ENCODE results near the gene CHST13. TPM values are rescaled to one million over a fixed set of nuclear protein-coding genes. Genes with fewer than 3 reads are reported as not detected.

The CHST13 gene
- total RNA-seq, 4 donors from 2014 or later, result 0.19 to 0.69 (median 0.37) TPM

DNA sequence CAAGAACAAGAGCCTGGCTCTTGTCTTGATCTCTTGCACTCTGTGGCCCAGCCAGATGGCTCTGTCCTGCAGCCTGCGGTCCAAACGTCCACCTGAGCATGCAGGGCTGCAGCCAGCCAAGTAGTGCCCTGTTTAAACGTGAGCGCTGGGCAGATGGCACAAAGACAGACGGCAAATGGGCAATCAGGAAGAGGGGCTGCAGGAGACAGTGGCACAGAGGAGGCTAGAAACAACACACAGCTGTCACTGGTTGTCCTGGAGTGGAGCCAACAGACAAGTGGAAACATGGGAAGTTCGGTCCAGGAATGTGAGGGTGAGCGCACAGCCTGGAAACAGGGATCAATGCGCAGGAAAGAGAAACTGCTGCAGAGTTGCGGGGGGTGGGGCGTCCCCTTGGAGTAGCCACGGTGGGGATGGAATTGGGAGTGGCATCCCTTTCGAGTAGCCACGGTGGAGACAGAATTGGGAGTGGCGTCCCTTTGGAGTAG, 37.6 kb upstream of the CHST13 start:
- TF ChIP-seq POLR2AphosphoS5 (IDR thresholded peaks at IDR 0.05), result no peak
- TF ChIP-seq, protein P1, sequence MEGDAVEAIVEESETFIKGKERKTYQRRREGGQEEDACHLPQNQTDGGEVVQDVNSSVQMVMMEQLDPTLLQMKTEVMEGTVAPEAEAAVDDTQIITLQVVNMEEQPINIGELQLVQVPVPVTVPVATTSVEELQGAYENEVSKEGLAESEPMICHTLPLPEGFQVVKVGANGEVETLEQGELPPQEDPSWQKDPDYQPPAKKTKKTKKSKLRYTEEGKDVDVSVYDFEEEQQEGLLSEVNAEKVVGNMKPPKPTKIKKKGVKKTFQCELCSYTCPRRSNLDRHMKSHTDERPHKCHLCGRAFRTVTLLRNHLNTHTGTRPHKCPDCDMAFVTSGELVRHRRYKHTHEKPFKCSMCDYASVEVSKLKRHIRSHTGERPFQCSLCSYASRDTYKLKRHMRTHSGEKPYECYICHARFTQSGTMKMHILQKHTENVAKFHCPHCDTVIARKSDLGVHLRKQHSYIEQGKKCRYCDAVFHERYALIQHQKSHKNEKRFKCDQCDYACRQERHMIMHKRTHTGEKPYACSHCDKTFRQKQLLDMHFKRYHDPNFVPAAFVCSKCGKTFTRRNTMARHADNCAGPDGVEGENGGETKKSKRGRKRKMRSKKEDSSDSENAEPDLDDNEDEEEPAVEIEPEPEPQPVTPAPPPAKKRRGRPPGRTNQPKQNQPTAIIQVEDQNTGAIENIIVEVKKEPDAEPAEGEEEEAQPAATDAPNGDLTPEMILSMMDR (IDR thresholded peaks at IDR 0.05), result no peak
- no peak for TF ChIP-seq EP300 (IDR thresholded peaks at IDR 0.05)
- TF ChIP-seq POLR2A (IDR thresholded peaks at IDR 0.05; ENCODE audit: low read depth), result no peak
- H3K27ac ChIP-seq (replicated peaks in 1 of 4), result no peak overlapping the region
- no peaks in the 10 kb centered on the region for H3K9me3 ChIP-seq
- intact Hi-C loops (cut with DNase I), result no loop called here
- H3K36me3 ChIP-seq, result no peaks in the 10 kb centered on the region
- peaks cover 0 to 11% (median 8%) of the 10 kb centered on the region in 4 donors for H3K4me1 ChIP-seq
- WGBS, result 81% methylated on average over 14 of the region's 14 CpGs
- no peak for DNase-seq (ENCODE audit: extremely low spot score)
- no peak overlapping the region for H3K4me3 ChIP-seq
- H3K27me3 ChIP-seq, result peaks cover 0 to 16% (median 0%) of the 10 kb centered on the region in 4 donors

DNA sequence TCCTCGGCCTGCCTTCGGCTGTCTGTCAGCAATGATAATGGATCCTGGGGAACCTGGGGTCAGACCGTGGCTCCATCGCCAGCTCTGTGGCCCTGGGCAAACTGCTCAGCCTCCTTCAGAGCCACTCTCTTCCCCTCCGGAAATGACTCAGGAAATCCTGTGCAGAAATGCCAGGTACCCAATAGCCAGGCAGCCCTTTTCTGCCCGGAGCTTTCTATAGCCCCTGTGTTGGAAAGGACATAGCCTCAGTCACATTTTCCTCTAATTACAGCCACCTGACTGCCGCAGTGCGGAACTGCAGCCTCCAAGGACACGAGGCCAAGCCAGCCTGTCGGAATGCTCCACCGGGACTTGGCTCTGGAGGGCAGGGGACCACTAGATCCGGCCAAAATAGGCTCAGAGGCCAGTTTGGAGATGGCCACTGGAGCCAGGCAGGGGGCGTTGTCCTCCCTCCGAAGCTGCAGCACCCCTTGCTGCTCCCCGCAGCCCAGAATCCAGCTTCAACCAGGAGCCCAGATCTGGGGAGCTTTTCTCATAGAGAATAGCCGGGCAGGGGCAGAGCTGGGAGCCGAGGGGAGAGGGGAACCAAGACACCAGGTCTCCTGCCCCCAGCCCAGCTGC, 36.7 kb upstream of the CHST13 start:
- Histone ChIP-seq H3K36me3 (no peaks in the 10 kb centered on the region), H3K27ac (replicated peaks in 1 of 4) (no peak overlapping the region), H3K9me3 (no peaks in the 10 kb centered on the region), H3K4me3 (no peak overlapping the region), H3K27me3 (peaks cover 0 to 16% (median 0%) of the 10 kb centered on the region in 4 donors), H3K4me1 (peaks cover 0 to 10% (median 7%) of the 10 kb centered on the region in 4 donors)
- intact Hi-C loops (cut with DNase I), result no loop called here
- no peak for DNase-seq (ENCODE audit: extremely low spot score)
- WGBS, result 63% methylated on average over 8 of the region's 17 CpGs
- TF ChIP-seq EP300 (IDR thresholded peaks at IDR 0.05) (no peak), POLR2AphosphoS5 (IDR thresholded peaks at IDR 0.05) (peak in 1 of 2 donors; percentile 28), POLR2A (IDR thresholded peaks at IDR 0.05; ENCODE audit: low read depth) (no peak)
- TF ChIP-seq, protein P1 (IDR thresholded peaks at IDR 0.05), result peak in 1 of 3 experiments; percentile 25

DNA sequence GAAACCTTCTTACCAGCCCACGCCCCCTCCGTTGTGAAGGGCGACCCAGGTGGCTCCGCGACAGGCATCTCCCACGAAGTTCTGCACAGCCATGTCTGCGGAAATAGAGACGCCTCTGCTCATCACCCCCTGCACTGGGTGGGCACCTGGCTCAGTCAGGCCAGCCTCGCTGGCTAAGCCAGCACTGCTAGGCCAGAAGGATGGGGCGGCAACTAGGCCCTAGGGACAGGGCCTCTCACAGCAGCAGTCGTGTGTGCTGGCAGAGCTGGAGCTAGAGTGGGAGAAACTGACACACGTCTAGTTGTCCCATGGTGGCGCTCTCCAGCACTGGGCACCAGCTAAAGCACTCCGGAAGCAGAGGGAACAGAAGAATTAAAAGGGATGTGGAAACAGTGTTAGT, 35.8 kb upstream of the CHST13 start:
- Histone ChIP-seq H3K4me1 (peaks cover 0 to 10% (median 7%) of the 10 kb centered on the region in 4 donors), H3K27ac (replicated peaks in 1 of 4) (no peak overlapping the region), H3K9me3 (no peaks in the 10 kb centered on the region), H3K27me3 (peaks cover 0 to 16% (median 0%) of the 10 kb centered on the region in 4 donors), H3K36me3 (no peaks in the 10 kb centered on the region), H3K4me3 (no peak overlapping the region)
- 87% methylated on average over 14 of the region's 14 CpGs for WGBS
- TF ChIP-seq EP300 (IDR thresholded peaks at IDR 0.05) (no peak), POLR2A (IDR thresholded peaks at IDR 0.05; ENCODE audit: low read depth) (no peak), POLR2AphosphoS5 (IDR thresholded peaks at IDR 0.05) (no peak)
- TF ChIP-seq, protein P1 (IDR thresholded peaks at IDR 0.05), result no peak
- intact Hi-C loops (cut with DNase I), result no loop called here
- no peak for DNase-seq (ENCODE audit: extremely low spot score)

DNA sequence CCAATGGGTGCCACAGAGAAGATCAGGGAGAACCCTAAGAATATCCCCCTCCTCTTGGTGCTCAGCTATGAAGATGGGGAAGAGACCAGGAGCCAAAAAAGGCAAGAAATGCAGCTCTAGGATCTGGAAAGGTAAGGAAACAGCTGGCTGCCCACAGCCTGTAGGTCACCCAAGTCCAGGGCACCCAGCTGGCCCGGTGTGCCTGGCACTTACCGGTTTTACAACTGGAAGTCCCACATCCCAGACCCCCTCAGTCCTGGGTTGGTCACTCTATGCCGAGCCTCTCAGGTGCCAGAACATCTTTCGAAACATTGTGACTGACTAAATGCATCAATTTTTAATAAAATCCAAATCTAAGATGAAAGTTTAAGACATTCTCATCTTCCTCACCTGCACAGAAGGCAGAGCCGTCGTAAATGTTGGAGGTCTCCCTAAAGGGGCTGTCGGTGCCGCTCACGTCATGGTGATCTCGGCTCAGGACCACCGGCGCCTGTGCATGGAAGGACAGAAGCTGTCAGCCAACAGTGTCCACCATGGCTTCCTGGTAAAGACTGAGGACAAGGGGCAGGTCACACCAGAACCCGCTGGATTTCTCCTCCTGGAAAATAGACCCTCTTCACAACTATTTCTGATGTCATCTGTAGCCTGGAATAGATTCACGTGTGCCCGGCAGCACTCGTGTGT, 34.9 kb upstream of the CHST13 start:
- Histone ChIP-seq H3K4me3 (no peak overlapping the region), H3K4me1 (peaks cover 0 to 10% (median 7%) of the 10 kb centered on the region in 4 donors), H3K9me3 (no peaks in the 10 kb centered on the region), H3K36me3 (no peaks in the 10 kb centered on the region), H3K27ac (replicated peaks in 1 of 4) (no peak overlapping the region), H3K27me3 (peaks cover 0 to 16% (median 0%) of the 10 kb centered on the region in 4 donors)
- TF ChIP-seq EP300 (IDR thresholded peaks at IDR 0.05) (no peak), POLR2A (IDR thresholded peaks at IDR 0.05; ENCODE audit: low read depth) (no peak), POLR2AphosphoS5 (IDR thresholded peaks at IDR 0.05) (no peak)
- TF ChIP-seq, protein P1 (IDR thresholded peaks at IDR 0.05), result no peak
- no peak for DNase-seq (ENCODE audit: extremely low spot score)
- intact Hi-C loops (cut with DNase I), result no loop called here
- WGBS, result 89% methylated on average over 16 of the region's 16 CpGs
